Keratinocyte (primary cell): ENCODE results near the gene PRDM1. TPM values are rescaled to one million over a fixed set of nuclear protein-coding genes. Genes with fewer than 3 reads are reported as not detected.

Source experiments
- DNase-seq: peaks from one replicate; pipeline ENCODE4 v3.0.0-alpha.2; 2011; ENCODE audit warnings: low read depth, missing footprints, low spot score
- FAIRE-seq: peaks from 2 replicates; lab custom pipeline; 2011; peaks lifted over from hg19 to GRCh38; lab: Jason Lieb, UNC
- H2AFZ ChIP-seq: 2 replicates; pipeline ENCODE4 v1.6.0; 2012; ENCODE audit warnings: low read length, control low read depth, inconsistent platforms; ENCODE audit not compliant: control insufficient read depth
- H3K27ac ChIP-seq: 2 replicates; pipeline ENCODE4 v1.5.1; 2011; ENCODE audit warnings: low read length; ENCODE audit not compliant: control insufficient read depth, insufficient read depth
- H3K27me3 ChIP-seq: 3 replicates; pipeline ENCODE4 v1.6.0; 2011; ENCODE audit warnings: low read length; ENCODE audit not compliant: control insufficient read depth, insufficient read depth; ENCODE audit errors: extremely low read depth
- H3K36me3 ChIP-seq, 2 experiments: 2 replicates in 1 of 2; 3 replicates in 1 of 2; pipeline ENCODE4 v1.5.1; 2011; ENCODE audit warnings: low read length in 2 of 2, mild to moderate bottlenecking in 1 of 2; ENCODE audit not compliant: control insufficient read depth in 2 of 2, insufficient read depth in 2 of 2; ENCODE audit errors: extremely low read depth in 1 of 2
- H3K4me1 ChIP-seq: 3 replicates; pipeline ENCODE4 v1.5.1; 2011; ENCODE audit warnings: low read length; ENCODE audit not compliant: control insufficient read depth, insufficient read depth; ENCODE audit errors: extremely low read depth
- H3K4me2 ChIP-seq: 3 replicates; pipeline ENCODE4 v1.6.0; 2011; ENCODE audit warnings: low read depth, low read length; ENCODE audit not compliant: control insufficient read depth, insufficient read depth; ENCODE audit errors: extremely low read depth
- H3K4me3 ChIP-seq, 3 experiments: fragments of 200-600 bp in 1 of 3; sonication (generic) in 1 of 3; 2 replicates in 2 of 3; 3 replicates in 1 of 3; pipeline ENCODE4 v1.5.1; 2011 to 2016; ENCODE audit warnings: low read length in 3 of 3, mild to moderate bottlenecking in 3 of 3, control low read depth in 2 of 3, inconsistent platforms in 1 of 3, low read depth in 1 of 3, mixed read lengths in 1 of 3, mixed run types in 1 of 3, moderate library complexity in 1 of 3; ENCODE audit not compliant: control insufficient read depth in 2 of 3, insufficient read depth in 2 of 3; ENCODE audit errors: extremely low read depth in 1 of 3
- H3K79me2 ChIP-seq: 2 replicates; pipeline ENCODE4 v1.6.0; 2012; ENCODE audit warnings: low read length; ENCODE audit not compliant: control insufficient read depth, insufficient read depth
- H3K9ac ChIP-seq: 3 replicates; pipeline ENCODE4 v1.6.0; 2011; ENCODE audit warnings: low read length; ENCODE audit not compliant: control insufficient read depth, insufficient read depth; ENCODE audit errors: extremely low read depth
- H3K9me1 ChIP-seq: 3 replicates; pipeline ENCODE4 v1.6.0; 2011; ENCODE audit warnings: low read length; ENCODE audit not compliant: control insufficient read depth, insufficient read depth; ENCODE audit errors: extremely low read depth
- H3K9me3 ChIP-seq: 2 replicates; pipeline ENCODE4 v1.5.1; 2012; ENCODE audit warnings: low read depth, low read length; ENCODE audit not compliant: control insufficient read depth
- H4K20me1 ChIP-seq: 3 replicates; pipeline ENCODE4 v1.6.0; 2011; ENCODE audit warnings: low read length; ENCODE audit not compliant: control insufficient read depth, insufficient read depth; ENCODE audit errors: extremely low read depth
- CTCF ChIP-seq, 3 experiments: IDR thresholded peaks in 1 of 3; conservative IDR thresholded peaks in 1 of 3; optimal IDR thresholded peaks in 1 of 3; 2 replicates in 2 of 3; 3 replicates in 1 of 3; pipeline versions ENCODE3 to v1.5.1; 2011; ENCODE audit warnings: low read length in 3 of 3, mild to moderate bottlenecking in 3 of 3, moderate library complexity in 2 of 3, control low read depth in 1 of 3, inconsistent platforms in 1 of 3; ENCODE audit not compliant: insufficient read depth in 2 of 3; ENCODE audit errors: extremely low read depth in 1 of 3
- EZH2 ChIP-seq: IDR thresholded peaks from one replicate; pipeline ENCODE4 v1.6.1; 2012; ENCODE audit warnings: inconsistent platforms, mild to moderate bottlenecking, low read length, moderate library complexity
- dilution Hi-C: fragments of 300-500 bp; cut with MboI; formaldehyde crosslinking; loops from one replicate; pipeline ENCODE4 v1.7.0; 2020; ENCODE audit warnings: low sequenced_read_pairs; ENCODE audit not compliant: extremely low pct_ligation_motif_present
- polyA plus RNA-seq, 5 experiments: library from polyadenylated mRNA; depleted of rRNA in 3 of 5; stranded (reverse) in 3 of 5; stranded (forward) in 1 of 5; unstranded in 1 of 5; fragments of >200 nt; gene quantifications; 1 replicate in 1 of 5; 2 replicates in 3 of 5; 3 replicates in 1 of 5; pipeline versions ENCODE4 v1.2.1 to v1.2.3, GENCODE V29; 2011 to 2012; ENCODE audit warnings: missing spikeins in 2 of 5, low read depth in 1 of 5, low replicate concordance in 1 of 5

Gene PRDM1
- polyA plus RNA-seq, 1 donor (not counting 4 experiments of a cell fraction or from before 2014, with no cell fraction given), result 6.7 TPM

DNA sequence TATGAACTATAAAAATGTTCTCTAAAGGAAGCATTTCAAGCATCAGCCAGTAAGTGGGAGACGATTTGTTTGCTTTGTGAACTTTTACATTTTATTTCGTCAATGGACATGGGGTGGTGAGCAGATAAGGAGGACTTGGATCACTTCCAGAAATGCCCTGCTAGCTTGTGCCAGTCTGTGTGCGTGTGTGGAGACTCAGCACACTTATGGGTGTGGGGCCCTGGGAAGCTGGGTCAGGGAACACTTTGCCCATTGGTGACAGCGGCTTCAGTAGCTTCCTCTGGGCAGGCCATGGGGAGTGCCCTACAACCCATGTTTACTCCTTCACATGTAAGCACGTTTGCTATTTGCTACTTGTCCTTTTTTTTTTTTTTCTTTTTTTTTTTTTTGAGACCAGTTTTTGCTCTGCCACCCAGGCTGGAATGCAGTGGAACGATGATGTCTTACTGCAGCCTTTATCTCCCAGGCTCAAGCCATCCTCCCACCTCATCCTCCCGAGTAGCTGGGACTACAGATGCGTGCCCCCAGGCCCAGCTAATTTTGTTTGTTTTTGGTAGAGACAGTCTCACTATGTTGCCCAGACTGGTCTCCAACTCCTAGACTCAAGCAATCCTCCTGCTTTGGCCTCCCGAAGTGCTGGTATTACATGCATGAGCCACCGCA lies 24.2 kb downstream of the PRDM1 start:
- FAIRE-seq, result no peak
- peaks cover 15 to 17% of the 10 kb centered on the region in 2 experiments for H3K36me3 ChIP-seq
- H3K9me1 ChIP-seq, result no peaks in the 10 kb centered on the region
- TF ChIP-seq CTCF (optimal IDR thresholded peaks at IDR 0.05 in 1 of 3, IDR thresholded peaks at IDR 0.05 in 1 of 3, conservative IDR thresholded peaks at IDR 0.05 in 1 of 3; ENCODE audit: extremely low read depth in 1 of 3, insufficient read depth in 2 of 3, low read length in 3 of 3) (no peak), EZH2 (no peak)
- H3K79me2 ChIP-seq, result no peaks in the 10 kb centered on the region
- H3K9me3 ChIP-seq, result no peaks in the 10 kb centered on the region
- no peak overlapping the region for H3K4me3 ChIP-seq
- no peak overlapping the region for H3K9ac ChIP-seq
- no peaks in the 10 kb centered on the region for H3K27me3 ChIP-seq
- DNase-seq, result no peak
- dilution Hi-C loops, result no loop called here
- H3K4me2 ChIP-seq, result no peak overlapping the region
- no peak overlapping the region for H2AFZ ChIP-seq
- no peaks in the 10 kb centered on the region for H4K20me1 ChIP-seq
- peaks cover 5% of the 10 kb centered on the region for H3K4me1 ChIP-seq
- no peak overlapping the region for H3K27ac ChIP-seq

GRCh38 chr6:106112433-106112832 lies 26.3 kb downstream of the PRDM1 start:
- Histone ChIP-seq H3K4me1 (peaks cover 18% of the 10 kb centered on the region), H3K27me3 (no peaks in the 10 kb centered on the region), H3K9me1 (no peaks in the 10 kb centered on the region), H3K4me3 (no peak overlapping the region), H3K9ac (no peak overlapping the region), H3K36me3 (peaks cover 0 to 6% of the 10 kb centered on the region in 2 experiments), H4K20me1 (no peaks in the 10 kb centered on the region), H3K79me2 (no peaks in the 10 kb centered on the region), H3K4me2 (no peak overlapping the region), H3K9me3 (no peaks in the 10 kb centered on the region), H3K27ac (no peak overlapping the region), H2AFZ (no peak overlapping the region)
- FAIRE-seq (no peak), DNase-seq (no peak)
- no peak for TF ChIP-seq CTCF (optimal IDR thresholded peaks at IDR 0.05 in 1 of 3, IDR thresholded peaks at IDR 0.05 in 1 of 3, conservative IDR thresholded peaks at IDR 0.05 in 1 of 3; ENCODE audit: extremely low read depth in 1 of 3, insufficient read depth in 2 of 3, low read length in 3 of 3)
- TF ChIP-seq EZH2, result no peak
- dilution Hi-C loops, result no loop called here
